Fibroblast of pulmonary artery (primary cell): ENCODE measurements around the gene FBF1.

Experiments used
- DNase-seq: peaks from one replicate; pipeline ENCODE4 v3.0.0-alpha.2; 2010; ENCODE audit warnings: low read depth
- H3K4me3 ChIP-seq: replicated peaks from 2 replicates; pipeline ENCODE4 v1.5.1; 2011; ENCODE audit warnings: low read depth, mild to moderate bottlenecking, control low read depth, low read length, moderate library complexity
- CTCF ChIP-seq: IDR thresholded peaks from 2 replicates; pipeline ENCODE4 v1.5.1; 2011; ENCODE audit warnings: mild to moderate bottlenecking, control low read depth, low read length, inconsistent platforms; ENCODE audit errors: missing control alignments

FBF1 gene

GRCh38 chr17:75914643-75915267 is 26.1 kb downstream of the FBF1 start:
- no peak for TF ChIP-seq CTCF
- DNase-seq = no peak
- no peak overlapping the region for H3K4me3 ChIP-seq

GRCh38 chr17:75913537-75914210 is 27.2 kb downstream of the FBF1 start:
- no peak overlapping the region for H3K4me3 ChIP-seq
- TF ChIP-seq CTCF = no peak
- no peak for DNase-seq

GRCh38 chr17:75910699-75911098 is 30.1 kb downstream of the FBF1 start:
- H3K4me3 ChIP-seq = no peak overlapping the region
- TF ChIP-seq CTCF = no peak
- no peak for DNase-seq

GRCh38 chr17:75909812-75910274 is 31.0 kb downstream of the FBF1 start:
- TF ChIP-seq CTCF = no peak
- H3K4me3 ChIP-seq = no peak overlapping the region
- DNase-seq = no peak

- no peak overlapping the region for H3K4me3 ChIP-seq
- TF ChIP-seq CTCF = no peak
- no peak for DNase-seq
These were observed 31.6 kb downstream of the FBF1 start for GRCh38 chr17:75909051-75909811.

- DNase-seq = no peak
- no peak overlapping the region for H3K4me3 ChIP-seq
- no peak for TF ChIP-seq CTCF
These were observed 32.6 kb downstream of the FBF1 start for GRCh38 chr17:75908201-75908600.
